Measurements from ENCODE around the gene UBE2QL1. TPM values are rescaled to one million over a fixed set of nuclear protein-coding genes. Genes with fewer than 3 reads are reported as not detected.

UBE2QL1 gene
- total RNA-seq, 1 experiment from 2014 or later, result 0.50 TPM

- TF ChIP-seq MYBL2 (CRISPR knock-in tag; IDR thresholded peaks at IDR 0.05) (no peak), ARID4B (CRISPR knock-in tag; IDR thresholded peaks at IDR 0.05; ENCODE audit: borderline replicate concordance) (no peak), FOXJ3 (CRISPR knock-in tag; IDR thresholded peaks at IDR 0.05; ENCODE audit: borderline replicate concordance) (no peak), OVOL2 (CRISPR knock-in tag; IDR thresholded peaks at IDR 0.05; ENCODE audit: borderline replicate concordance) (no peak), NR2C2 (CRISPR knock-in tag; IDR thresholded peaks at IDR 0.05) (no peak)
- TF ChIP-seq, protein P1, sequence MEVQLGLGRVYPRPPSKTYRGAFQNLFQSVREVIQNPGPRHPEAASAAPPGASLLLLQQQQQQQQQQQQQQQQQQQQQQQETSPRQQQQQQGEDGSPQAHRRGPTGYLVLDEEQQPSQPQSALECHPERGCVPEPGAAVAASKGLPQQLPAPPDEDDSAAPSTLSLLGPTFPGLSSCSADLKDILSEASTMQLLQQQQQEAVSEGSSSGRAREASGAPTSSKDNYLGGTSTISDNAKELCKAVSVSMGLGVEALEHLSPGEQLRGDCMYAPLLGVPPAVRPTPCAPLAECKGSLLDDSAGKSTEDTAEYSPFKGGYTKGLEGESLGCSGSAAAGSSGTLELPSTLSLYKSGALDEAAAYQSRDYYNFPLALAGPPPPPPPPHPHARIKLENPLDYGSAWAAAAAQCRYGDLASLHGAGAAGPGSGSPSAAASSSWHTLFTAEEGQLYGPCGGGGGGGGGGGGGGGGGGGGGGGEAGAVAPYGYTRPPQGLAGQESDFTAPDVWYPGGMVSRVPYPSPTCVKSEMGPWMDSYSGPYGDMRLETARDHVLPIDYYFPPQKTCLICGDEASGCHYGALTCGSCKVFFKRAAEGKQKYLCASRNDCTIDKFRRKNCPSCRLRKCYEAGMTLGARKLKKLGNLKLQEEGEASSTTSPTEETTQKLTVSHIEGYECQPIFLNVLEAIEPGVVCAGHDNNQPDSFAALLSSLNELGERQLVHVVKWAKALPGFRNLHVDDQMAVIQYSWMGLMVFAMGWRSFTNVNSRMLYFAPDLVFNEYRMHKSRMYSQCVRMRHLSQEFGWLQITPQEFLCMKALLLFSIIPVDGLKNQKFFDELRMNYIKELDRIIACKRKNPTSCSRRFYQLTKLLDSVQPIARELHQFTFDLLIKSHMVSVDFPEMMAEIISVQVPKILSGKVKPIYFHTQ (CRISPR knock-in tag; IDR thresholded peaks at IDR 0.05), result no peak
- TF ChIP-seq, protein P2, sequence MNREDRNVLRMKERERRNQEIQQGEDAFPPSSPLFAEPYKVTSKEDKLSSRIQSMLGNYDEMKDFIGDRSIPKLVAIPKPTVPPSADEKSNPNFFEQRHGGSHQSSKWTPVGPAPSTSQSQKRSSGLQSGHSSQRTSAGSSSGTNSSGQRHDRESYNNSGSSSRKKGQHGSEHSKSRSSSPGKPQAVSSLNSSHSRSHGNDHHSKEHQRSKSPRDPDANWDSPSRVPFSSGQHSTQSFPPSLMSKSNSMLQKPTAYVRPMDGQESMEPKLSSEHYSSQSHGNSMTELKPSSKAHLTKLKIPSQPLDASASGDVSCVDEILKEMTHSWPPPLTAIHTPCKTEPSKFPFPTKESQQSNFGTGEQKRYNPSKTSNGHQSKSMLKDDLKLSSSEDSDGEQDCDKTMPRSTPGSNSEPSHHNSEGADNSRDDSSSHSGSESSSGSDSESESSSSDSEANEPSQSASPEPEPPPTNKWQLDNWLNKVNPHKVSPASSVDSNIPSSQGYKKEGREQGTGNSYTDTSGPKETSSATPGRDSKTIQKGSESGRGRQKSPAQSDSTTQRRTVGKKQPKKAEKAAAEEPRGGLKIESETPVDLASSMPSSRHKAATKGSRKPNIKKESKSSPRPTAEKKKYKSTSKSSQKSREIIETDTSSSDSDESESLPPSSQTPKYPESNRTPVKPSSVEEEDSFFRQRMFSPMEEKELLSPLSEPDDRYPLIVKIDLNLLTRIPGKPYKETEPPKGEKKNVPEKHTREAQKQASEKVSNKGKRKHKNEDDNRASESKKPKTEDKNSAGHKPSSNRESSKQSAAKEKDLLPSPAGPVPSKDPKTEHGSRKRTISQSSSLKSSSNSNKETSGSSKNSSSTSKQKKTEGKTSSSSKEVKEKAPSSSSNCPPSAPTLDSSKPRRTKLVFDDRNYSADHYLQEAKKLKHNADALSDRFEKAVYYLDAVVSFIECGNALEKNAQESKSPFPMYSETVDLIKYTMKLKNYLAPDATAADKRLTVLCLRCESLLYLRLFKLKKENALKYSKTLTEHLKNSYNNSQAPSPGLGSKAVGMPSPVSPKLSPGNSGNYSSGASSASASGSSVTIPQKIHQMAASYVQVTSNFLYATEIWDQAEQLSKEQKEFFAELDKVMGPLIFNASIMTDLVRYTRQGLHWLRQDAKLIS (CRISPR knock-in tag; IDR thresholded peaks at IDR 0.05; ENCODE audit: borderline replicate concordance), result no peak
Measured at GRCh38 chr5:6542421-6543345, 94.0 kb downstream of the UBE2QL1 start (continued).

DNA sequence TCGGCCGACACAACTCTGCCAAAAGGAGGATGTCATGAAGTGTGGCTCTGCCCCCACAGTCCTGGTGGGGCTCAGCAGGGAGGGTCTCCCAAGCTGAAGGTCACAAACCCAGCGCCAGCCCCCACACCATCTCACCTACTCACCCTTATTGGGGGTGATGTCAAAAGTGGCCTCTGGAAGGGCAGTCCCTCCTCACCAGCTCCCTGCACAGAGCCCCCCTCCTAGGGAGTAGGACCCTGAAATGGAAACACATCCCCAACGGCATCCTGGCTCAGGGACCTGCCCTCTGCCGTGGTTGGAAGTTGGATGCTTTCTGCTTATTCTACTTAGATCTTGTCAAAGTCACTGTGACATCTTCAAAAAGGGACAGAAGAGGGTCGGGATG lies 94.7 kb downstream of the UBE2QL1 start:
- ChIA-PET POLR2A (no interaction called here), CTCF (no interaction called here)
- Mint-ChIP-seq H3K36me3 (no peaks in the 10 kb centered on the region), H3K4me3 (no peak overlapping the region), H3K27ac (no peak overlapping the region), H3K4me1 (no peaks in the 10 kb centered on the region), H3K27me3 (ENCODE audit: low read depth) (peaks cover 5% of the 10 kb centered on the region; the same call in 1 of the 2 replicates), H3K9me3 (peaks cover 6% of the 10 kb centered on the region)
- ATAC-seq (no peak), DNase-seq (ENCODE audit: low spot score) (no peak)
- TF ChIP-seq ESRRA (CRISPR knock-in tag; IDR thresholded peaks at IDR 0.05; ENCODE audit: borderline replicate concordance) (no peak), TEAD4 (CRISPR knock-in tag; IDR thresholded peaks at IDR 0.05) (no peak), ZNF121 (CRISPR knock-in tag; IDR thresholded peaks at IDR 0.05) (no peak), SMAD3 (CRISPR knock-in tag; IDR thresholded peaks at IDR 0.05; ENCODE audit: borderline replicate concordance) (no peak), MXD4 (CRISPR knock-in tag; IDR thresholded peaks at IDR 0.05; ENCODE audit: borderline replicate concordance) (no peak), CBFB (CRISPR knock-in tag; IDR thresholded peaks at IDR 0.05; ENCODE audit: low read depth) (no peak), ZNF263 (CRISPR knock-in tag; IDR thresholded peaks at IDR 0.05; ENCODE audit: low read depth) (no peak), EMX1 (CRISPR knock-in tag; IDR thresholded peaks at IDR 0.05) (no peak), CDX4 (CRISPR knock-in tag; IDR thresholded peaks at IDR 0.05; ENCODE audit: borderline replicate concordance) (no peak), SMAD4 (CRISPR knock-in tag; IDR thresholded peaks at IDR 0.05) (no peak)
- TF ChIP-seq, protein P3, sequence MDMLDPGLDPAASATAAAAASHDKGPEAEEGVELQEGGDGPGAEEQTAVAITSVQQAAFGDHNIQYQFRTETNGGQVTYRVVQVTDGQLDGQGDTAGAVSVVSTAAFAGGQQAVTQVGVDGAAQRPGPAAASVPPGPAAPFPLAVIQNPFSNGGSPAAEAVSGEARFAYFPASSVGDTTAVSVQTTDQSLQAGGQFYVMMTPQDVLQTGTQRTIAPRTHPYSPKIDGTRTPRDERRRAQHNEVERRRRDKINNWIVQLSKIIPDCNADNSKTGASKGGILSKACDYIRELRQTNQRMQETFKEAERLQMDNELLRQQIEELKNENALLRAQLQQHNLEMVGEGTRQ (CRISPR knock-in tag; IDR thresholded peaks at IDR 0.05), result no peak
- TF ChIP-seq, protein P4, sequence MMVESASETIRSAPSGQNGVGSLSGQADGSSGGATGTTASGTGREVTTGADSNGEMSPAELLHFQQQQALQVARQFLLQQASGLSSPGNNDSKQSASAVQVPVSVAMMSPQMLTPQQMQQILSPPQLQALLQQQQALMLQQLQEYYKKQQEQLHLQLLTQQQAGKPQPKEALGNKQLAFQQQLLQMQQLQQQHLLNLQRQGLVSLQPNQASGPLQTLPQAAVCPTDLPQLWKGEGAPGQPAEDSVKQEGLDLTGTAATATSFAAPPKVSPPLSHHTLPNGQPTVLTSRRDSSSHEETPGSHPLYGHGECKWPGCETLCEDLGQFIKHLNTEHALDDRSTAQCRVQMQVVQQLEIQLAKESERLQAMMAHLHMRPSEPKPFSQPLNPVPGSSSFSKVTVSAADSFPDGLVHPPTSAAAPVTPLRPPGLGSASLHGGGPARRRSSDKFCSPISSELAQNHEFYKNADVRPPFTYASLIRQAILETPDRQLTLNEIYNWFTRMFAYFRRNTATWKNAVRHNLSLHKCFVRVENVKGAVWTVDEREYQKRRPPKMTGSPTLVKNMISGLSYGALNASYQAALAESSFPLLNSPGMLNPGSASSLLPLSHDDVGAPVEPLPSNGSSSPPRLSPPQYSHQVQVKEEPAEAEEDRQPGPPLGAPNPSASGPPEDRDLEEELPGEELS (CRISPR knock-in tag; IDR thresholded peaks at IDR 0.05), result no peak
- TF ChIP-seq, protein P5, sequence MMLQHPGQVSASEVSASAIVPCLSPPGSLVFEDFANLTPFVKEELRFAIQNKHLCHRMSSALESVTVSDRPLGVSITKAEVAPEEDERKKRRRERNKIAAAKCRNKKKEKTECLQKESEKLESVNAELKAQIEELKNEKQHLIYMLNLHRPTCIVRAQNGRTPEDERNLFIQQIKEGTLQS (CRISPR knock-in tag; conservative IDR thresholded peaks at IDR 0.05), result no peak

Measured in WTC11 (cell line).